Measurements from ENCODE around the gene ACYP2. TPM values are rescaled to one million over a fixed set of nuclear protein-coding genes. Genes with fewer than 3 reads are reported as not detected.
A peak's percentile ranks its signal among the peaks of the same experiment; 100 is the strongest.

ACYP2 gene
- total RNA-seq, 1 donor from 2014 or later: 76.7 TPM

DNA sequence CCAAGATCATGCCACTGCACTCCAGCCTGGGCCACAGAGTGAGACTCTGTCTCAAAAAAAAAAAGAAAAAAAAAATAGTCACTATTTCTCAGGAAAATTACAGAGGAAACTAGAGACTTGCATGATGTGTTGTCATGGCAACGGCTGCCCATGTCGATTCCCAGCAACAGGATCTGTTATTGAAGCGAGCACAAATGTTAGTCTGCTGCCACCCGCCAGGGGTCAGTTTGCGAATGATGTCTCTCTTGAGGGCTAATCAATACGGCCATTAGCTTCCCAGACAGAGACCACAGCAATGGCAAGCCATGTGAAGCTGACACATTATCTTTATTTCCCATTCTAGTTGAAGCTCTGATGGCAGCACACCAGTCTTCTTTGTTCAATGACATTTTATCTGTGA lies 32.4 kb upstream of the ACYP2 start:
- H3K4me3 ChIP-seq: no peak overlapping the region
- TF ChIP-seq, protein P1, sequence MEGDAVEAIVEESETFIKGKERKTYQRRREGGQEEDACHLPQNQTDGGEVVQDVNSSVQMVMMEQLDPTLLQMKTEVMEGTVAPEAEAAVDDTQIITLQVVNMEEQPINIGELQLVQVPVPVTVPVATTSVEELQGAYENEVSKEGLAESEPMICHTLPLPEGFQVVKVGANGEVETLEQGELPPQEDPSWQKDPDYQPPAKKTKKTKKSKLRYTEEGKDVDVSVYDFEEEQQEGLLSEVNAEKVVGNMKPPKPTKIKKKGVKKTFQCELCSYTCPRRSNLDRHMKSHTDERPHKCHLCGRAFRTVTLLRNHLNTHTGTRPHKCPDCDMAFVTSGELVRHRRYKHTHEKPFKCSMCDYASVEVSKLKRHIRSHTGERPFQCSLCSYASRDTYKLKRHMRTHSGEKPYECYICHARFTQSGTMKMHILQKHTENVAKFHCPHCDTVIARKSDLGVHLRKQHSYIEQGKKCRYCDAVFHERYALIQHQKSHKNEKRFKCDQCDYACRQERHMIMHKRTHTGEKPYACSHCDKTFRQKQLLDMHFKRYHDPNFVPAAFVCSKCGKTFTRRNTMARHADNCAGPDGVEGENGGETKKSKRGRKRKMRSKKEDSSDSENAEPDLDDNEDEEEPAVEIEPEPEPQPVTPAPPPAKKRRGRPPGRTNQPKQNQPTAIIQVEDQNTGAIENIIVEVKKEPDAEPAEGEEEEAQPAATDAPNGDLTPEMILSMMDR (IDR thresholded peaks at IDR 0.05; ENCODE audit: borderline replicate concordance): no peak
- peaks cover 3% of the 10 kb centered on the region for H3K36me3 ChIP-seq
- H3K27ac ChIP-seq (replicated peaks): no peak overlapping the region
- DNase-seq: no peak
- intact Hi-C loops (cut with micrococcal nuclease): no loop called here
- peaks cover 1% of the 10 kb centered on the region for H3K4me1 ChIP-seq
- H3K27me3 ChIP-seq (ENCODE audit: low read depth): no peaks in the 10 kb centered on the region
- H3K9me3 ChIP-seq (replicated peaks): no peaks in the 10 kb centered on the region

DNA sequence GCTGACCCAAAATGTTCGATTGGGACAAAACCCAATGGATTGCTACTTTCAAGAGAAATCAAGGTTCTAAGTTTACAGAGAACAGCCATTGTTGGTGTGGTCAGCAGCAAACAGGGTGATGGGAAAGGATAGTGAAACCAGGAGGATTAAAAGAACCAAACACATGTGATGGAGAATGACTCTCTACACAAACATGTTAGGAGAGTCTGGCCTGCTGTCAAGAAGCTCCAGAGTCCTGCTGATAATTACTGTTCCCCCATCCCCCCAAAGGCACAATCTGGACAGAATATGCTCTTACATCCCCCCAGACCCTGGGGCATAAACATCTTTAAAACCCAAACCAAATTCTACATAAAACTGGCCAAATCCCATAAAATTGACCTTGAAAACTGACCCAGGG lies 32.0 kb upstream of the ACYP2 start:
- no peaks in the 10 kb centered on the region for H3K9me3 ChIP-seq (replicated peaks)
- TF ChIP-seq, protein P1 (IDR thresholded peaks at IDR 0.05; ENCODE audit: borderline replicate concordance): no peak
- H3K27ac ChIP-seq (replicated peaks): no peak overlapping the region
- H3K4me3 ChIP-seq: no peak overlapping the region
- H3K4me1 ChIP-seq: peaks cover 5% of the 10 kb centered on the region
- no peaks in the 10 kb centered on the region for H3K27me3 ChIP-seq (ENCODE audit: low read depth)
- no peak for DNase-seq
- H3K36me3 ChIP-seq: peaks cover 3% of the 10 kb centered on the region
- intact Hi-C loops (cut with micrococcal nuclease): no loop called here

DNA sequence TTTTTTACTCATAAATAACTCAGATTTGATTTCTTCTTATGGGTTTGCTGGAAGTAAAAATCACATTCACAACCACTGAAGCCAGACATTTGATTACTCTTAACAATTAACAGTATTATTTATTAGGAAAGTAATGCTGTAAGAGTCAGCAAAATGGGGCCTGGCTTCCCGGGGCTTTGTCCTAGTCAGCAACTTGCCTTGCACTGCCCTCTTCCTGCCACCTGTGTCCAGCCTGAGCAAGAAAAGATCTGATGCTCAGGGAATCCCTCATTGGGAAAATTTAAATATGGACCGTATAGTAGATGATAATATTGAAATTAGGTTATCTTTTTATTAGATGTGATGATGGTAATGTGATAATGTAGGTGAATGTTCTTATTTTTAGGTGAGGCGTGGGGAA lies 30.8 kb upstream of the ACYP2 start:
- no peak overlapping the region for H3K4me3 ChIP-seq
- intact Hi-C loops (cut with micrococcal nuclease): no loop called here
- H3K4me1 ChIP-seq: peaks cover 10% of the 10 kb centered on the region
- H3K27me3 ChIP-seq (ENCODE audit: low read depth): no peaks in the 10 kb centered on the region
- no peak for DNase-seq
- TF ChIP-seq, protein P1 (IDR thresholded peaks at IDR 0.05; ENCODE audit: borderline replicate concordance): peak; percentile 54
- H3K27ac ChIP-seq (replicated peaks): no peak overlapping the region
- H3K9me3 ChIP-seq (replicated peaks): no peaks in the 10 kb centered on the region
- peaks cover 3% of the 10 kb centered on the region for H3K36me3 ChIP-seq

DNA sequence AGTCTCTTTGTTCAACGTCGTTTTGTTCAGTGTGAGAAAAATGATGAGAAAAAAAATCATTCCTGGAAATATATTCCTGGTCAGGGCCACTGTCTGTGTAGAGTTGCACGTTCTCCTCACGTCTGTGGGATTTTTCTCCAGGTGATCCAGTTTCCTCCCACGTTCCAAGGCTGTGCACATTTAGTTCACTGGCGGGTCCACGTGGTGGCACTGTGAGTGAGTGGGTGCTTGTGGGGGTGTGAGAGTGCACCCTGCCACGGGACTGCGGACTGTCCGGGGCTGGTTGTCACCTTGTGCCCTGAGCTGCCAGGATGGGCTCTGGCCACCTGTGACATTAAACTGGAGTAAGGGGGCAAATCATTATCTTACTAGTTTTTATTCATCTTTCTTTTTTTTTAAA lies 30.3 kb upstream of the ACYP2 start:
- Histone ChIP-seq H3K36me3 (peaks cover 3% of the 10 kb centered on the region), H3K27ac (replicated peaks) (no peak overlapping the region)
- intact Hi-C loops (cut with micrococcal nuclease): no loop called here

DNA sequence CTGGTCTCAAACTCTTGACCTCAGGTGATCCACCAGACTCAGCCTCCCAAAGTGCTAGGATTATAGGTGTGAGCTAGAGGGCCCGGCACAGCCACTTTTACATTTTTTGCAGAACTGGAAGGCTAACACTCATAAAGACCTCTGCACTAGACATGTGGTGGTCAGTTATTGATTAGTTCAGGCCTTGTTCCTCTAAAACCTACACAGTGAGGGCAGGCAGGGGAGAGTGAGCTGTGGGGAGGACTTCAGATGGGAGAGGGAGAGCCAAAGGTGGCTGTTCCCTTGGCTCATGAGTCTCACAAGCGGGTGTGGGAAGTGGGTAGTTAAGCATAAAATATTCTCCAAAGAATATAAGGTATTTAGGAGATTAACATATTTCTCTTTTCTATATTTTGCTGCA lies 29.3 kb upstream of the ACYP2 start:
- Histone ChIP-seq H3K9me3 (replicated peaks) (no peaks in the 10 kb centered on the region), H3K4me1 (peaks cover 14% of the 10 kb centered on the region), H3K27me3 (ENCODE audit: low read depth) (no peaks in the 10 kb centered on the region), H3K27ac (replicated peaks) (no peak overlapping the region), H3K36me3 (no peaks in the 10 kb centered on the region), H3K4me3 (no peak overlapping the region)
- TF ChIP-seq, protein P1 (IDR thresholded peaks at IDR 0.05; ENCODE audit: borderline replicate concordance): no peak
- no peak for DNase-seq
- intact Hi-C loops (cut with micrococcal nuclease): no loop called here

More for the DNA sequence above, 30.3 kb upstream of the ACYP2 start:
- DNase-seq: no peak
- H3K27me3 ChIP-seq (ENCODE audit: low read depth): no peaks in the 10 kb centered on the region
- no peaks in the 10 kb centered on the region for H3K9me3 ChIP-seq (replicated peaks)
- TF ChIP-seq, protein P1 (IDR thresholded peaks at IDR 0.05; ENCODE audit: borderline replicate concordance): no peak
- peaks cover 10% of the 10 kb centered on the region for H3K4me1 ChIP-seq
- no peak overlapping the region for H3K4me3 ChIP-seq

DNA sequence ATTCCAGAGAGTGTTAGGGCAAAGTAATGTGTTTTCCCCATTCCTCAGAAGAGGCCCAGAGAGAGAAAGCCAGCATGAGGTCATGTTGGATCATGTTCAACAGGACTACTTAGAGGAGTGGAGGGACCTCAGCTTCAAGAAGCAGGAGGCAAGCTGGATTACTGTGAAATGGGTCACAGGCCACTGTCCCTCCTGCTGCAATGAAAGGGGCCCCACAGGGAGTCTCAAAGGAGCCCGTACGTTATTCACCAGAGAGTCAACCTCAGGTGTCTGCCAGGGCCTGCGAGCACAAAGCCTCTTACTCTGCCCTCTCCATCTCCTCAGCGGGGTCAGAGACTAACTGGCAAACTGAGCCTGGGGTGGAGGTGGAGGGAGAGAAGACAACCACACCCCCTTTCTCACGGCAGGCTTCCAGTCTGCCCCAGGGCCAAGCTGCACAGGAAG lies 27.2 kb upstream of the ACYP2 start:
- intact Hi-C loops (cut with micrococcal nuclease): no loop called here
- Histone ChIP-seq H3K36me3 (no peaks in the 10 kb centered on the region), H3K9me3 (replicated peaks) (no peaks in the 10 kb centered on the region), H3K27ac (replicated peaks) (no peak overlapping the region), H3K27me3 (ENCODE audit: low read depth) (no peaks in the 10 kb centered on the region), H3K4me3 (no peak overlapping the region), H3K4me1 (peaks cover 17% of the 10 kb centered on the region)
- TF ChIP-seq, protein P1 (IDR thresholded peaks at IDR 0.05; ENCODE audit: borderline replicate concordance): no peak
- DNase-seq: no peak
